Muscle of leg (tissue), 11 donors: Measurements from ENCODE around the gene APBA2. TPM values are rescaled to one million over a fixed set of nuclear protein-coding genes. Genes with fewer than 3 reads are reported as not detected.
"Not testable (repeated sequence)": the region's sequence is repeated elsewhere in the genome, so short reads cannot be mapped to it uniquely, and the experiment has no call there.

Source experiments
- DNase-seq: peaks from one replicate; pipeline ENCODE4 v3.0.0; 2013
- H3K27ac ChIP-seq: one replicate; pipeline ENCODE4 v1.5.1; 2013; ENCODE audit warnings: mild to moderate bottlenecking, low read length, control low read depth
- H3K27me3 ChIP-seq: one replicate; pipeline ENCODE4 v1.6.1; 2013; ENCODE audit warnings: low read length; ENCODE audit not compliant: control insufficient read depth, insufficient read depth
- H3K36me3 ChIP-seq: one replicate; pipeline ENCODE4 v1.6.1; 2013; ENCODE audit warnings: low read length; ENCODE audit not compliant: control insufficient read depth, insufficient read depth
- H3K4me1 ChIP-seq: one replicate; pipeline ENCODE4 v1.6.1; 2013; ENCODE audit warnings: low read length; ENCODE audit not compliant: control insufficient read depth, insufficient read depth
- H3K4me3 ChIP-seq: one replicate; pipeline ENCODE4 v1.5.1; 2013; ENCODE audit warnings: low read length, control low read depth
- H3K9me3 ChIP-seq: replicated peaks from 2 replicates; pipeline ENCODE4 v1.6.1; 2013; ENCODE audit warnings: low read depth, low read length; ENCODE audit not compliant: control insufficient read depth
- WGBS: methylation state at CpG from one replicate; pipeline ENCODE4 v1.1.5; 2013; ENCODE audit warnings: missing lambda C conversion rate; ENCODE audit not compliant: insufficient coverage; 5-methylcytosine and 5-hydroxymethylcytosine counted together
- polyA plus RNA-seq, 8 donors: library from polyadenylated mRNA; unstranded; fragments of 120-200 nt; gene quantifications; one replicate each; pipeline versions ENCODE4 v1.2.1 to v1.2.3, GENCODE V29; 2013; ENCODE audit warnings: inconsistent platforms in 1 of 8, low replicate concordance in 1 of 8; ENCODE audit not compliant: insufficient read length in 8 of 8, insufficient read depth in 1 of 8
- total RNA-seq: library from RNA; stranded (reverse); fragments of 120-200 nt; gene quantifications from one replicate; pipeline ENCODE4 v1.2.4, GENCODE V29; 2013

APBA2 gene
- total and polyA plus RNA-seq, 9 donors: 4.0 to 9.7 (median 5.7) TPM

DNA sequence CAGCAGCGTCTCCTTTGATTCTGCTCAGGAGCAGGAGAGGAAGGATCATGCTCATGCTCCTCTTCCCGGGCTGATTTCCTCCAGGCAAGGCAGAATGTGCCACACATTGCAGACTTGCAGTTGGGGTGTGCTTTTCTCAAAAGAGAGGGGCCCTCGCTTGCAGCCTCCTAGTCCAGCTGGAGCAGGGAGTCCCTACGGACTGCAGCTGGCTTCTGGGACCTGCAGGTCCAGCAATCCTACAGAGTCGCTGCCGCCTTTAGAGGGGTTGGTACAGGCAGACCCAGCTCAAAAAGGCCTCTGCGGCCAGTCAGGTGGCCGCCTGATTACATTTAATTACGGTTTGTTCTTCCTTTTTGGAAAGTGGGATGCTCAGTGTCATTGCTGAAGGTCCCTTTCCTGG, 210.0 kb downstream of the APBA2 start:
- no peak for DNase-seq
- no peaks in the 10 kb centered on the region for H3K4me1 ChIP-seq
- WGBS: 86% methylated on average over 9 of the region's 9 CpGs

DNA sequence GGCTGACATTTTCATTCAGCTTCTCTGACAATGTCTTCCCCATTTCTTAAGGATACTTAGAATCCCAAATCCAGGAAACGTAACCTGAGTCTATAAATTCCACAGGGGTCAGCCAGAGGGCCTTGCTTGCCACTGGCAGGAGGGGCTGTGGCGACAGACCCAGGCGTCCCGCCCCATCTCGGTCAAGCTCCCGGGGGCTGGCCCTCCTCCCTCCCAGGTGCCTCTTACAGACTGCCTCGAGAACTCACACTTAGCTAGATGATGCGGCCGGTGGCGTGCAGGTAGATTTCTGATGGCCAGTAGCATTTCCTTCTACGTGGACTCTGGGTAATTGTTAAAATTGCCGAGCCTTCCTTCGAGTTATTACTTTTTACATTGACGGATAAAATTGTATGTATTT, 211.4 kb downstream of the APBA2 start:
- no peaks in the 10 kb centered on the region for H3K27me3 ChIP-seq
- H3K4me3 ChIP-seq: no peak overlapping the region
- no peaks in the 10 kb centered on the region for H3K36me3 ChIP-seq
- no peaks in the 10 kb centered on the region for H3K4me1 ChIP-seq
- no peak for DNase-seq
- 62% methylated on average over 4 of the region's 14 CpGs for WGBS
- no peak overlapping the region for H3K27ac ChIP-seq
- H3K9me3 ChIP-seq: no peaks in the 10 kb centered on the region

More for the DNA sequence above, 210.0 kb downstream of the APBA2 start:
- Histone ChIP-seq H3K36me3 (no peaks in the 10 kb centered on the region), H3K27me3 (no peaks in the 10 kb centered on the region), H3K9me3 (no peaks in the 10 kb centered on the region), H3K4me3 (no peak overlapping the region), H3K27ac (no peak overlapping the region)

DNA sequence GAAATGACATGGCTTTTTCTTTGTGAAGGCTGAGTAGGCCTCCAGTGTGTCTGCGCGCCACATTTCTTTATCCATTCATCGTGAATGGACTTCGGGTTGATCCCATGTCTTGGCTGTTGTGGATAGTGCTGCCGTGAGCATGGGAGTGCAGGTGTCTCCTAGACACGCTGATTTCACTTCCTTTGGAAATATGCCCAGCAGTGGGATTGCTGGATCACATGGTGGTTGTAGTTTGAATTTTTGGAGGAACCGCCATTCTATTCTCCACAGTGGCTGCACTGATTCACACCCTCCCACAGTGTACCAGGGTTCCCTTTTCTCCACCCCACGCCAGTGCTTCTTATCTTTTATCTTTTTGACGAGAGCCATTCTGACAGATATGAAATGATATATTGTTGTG, 212.2 kb downstream of the APBA2 start:
- Histone ChIP-seq H3K27ac (no peak overlapping the region), H3K4me1 (no peaks in the 10 kb centered on the region), H3K36me3 (no peaks in the 10 kb centered on the region), H3K27me3 (no peaks in the 10 kb centered on the region), H3K9me3 (no peaks in the 10 kb centered on the region), H3K4me3 (no peak overlapping the region)
- WGBS: 80% methylated on average over 4 of the region's 9 CpGs
- DNase-seq: no peak

DNA sequence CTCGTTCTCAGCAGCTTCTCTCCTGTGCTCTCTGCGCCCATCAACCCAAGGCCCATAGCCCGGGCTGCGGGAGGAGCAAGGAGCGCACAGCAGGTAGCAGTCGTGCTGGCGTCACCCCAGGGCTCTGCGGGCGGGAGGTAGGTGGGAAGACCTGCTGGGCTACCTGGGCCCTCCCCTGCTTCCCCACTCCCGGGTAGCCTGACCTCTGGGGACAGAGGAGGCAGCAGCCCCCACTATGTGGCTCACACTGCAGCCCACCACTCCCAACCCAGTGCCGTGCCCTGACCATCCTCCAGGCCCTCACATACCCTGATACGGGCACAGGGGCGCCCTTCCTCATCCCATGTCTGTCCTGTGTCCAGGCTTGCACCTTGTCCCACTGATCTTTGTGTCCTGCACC, 212.9 kb downstream of the APBA2 start:
- 94% methylated on average over 10 of the region's 13 CpGs for WGBS
- Histone ChIP-seq H3K27me3 (no peaks in the 10 kb centered on the region), H3K9me3 (no peaks in the 10 kb centered on the region), H3K36me3 (no peaks in the 10 kb centered on the region), H3K4me3 (no peak overlapping the region), H3K4me1 (peaks cover 5% of the 10 kb centered on the region), H3K27ac (no peak overlapping the region)
- DNase-seq: no peak

DNA sequence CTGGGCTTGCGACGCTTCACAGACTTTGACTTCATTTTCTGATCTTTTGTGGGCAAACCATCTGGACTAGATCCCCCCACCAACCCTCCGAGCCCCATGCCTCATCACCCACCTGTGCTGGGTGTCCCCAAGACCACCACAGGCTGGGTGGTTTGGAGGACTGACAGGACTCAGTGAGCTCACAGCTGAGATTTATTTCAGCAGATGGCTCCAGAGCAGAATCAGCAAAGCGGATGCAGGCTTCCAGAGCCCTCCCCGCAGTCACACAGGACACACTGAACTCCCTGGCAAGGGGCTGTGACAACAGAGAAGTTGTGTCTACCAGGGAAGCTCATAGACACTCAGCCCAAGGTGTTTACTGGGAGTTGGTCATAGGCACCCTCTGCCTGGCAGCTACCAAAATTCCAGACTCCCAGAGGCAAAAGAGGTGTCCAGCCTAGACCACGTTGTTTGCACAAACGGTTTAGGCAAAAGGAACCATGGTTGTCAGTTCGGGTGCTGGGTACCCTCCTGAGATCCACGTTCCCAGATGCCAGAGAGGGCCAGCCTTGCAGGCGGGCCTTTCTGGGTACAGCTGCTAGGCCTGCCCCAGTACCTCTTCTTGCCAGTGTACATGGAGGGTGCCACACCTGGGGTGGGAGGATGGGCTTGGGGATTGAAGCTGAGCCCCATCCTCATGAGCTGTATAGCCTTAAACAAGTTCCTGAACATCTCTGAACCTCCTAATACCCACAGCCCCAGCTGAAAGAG, 213.5 kb downstream of the APBA2 start:
- H3K4me3 ChIP-seq: no peak overlapping the region
- DNase-seq: no peak
- H3K27ac ChIP-seq: no peak overlapping the region
- H3K27me3 ChIP-seq: no peaks in the 10 kb centered on the region
- H3K9me3 ChIP-seq: no peaks in the 10 kb centered on the region
- no peaks in the 10 kb centered on the region for H3K36me3 ChIP-seq
- peaks cover 11% of the 10 kb centered on the region for H3K4me1 ChIP-seq
- whole genome bisulfite sequencing: 96% methylated on average over 8 of the region's 10 CpGs

DNA sequence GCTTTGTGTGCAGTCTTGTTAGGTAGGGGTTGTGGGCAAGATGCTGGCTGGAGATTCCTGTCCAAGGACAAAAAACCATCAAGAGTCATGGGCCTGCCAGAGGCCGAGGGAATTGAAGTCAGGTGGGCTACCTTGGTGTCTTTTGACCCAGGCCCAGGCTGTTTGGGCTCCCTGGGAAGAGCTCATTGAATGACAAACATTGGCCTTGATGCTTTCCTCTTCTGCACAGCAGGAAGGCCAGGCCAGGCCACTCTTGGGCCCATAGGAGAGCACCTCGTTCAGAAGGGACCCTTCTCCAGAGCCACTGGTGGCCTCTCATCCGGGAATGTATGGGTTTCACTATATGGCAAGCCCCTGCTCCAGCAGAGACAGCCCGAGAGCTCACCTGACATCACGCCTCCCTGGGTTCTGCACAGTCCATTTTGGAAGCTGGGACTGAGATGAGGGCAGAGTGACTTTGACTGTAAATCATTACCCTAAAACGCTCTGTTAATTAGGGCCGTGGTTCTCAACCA, 214.8 kb downstream of the APBA2 start:
- Histone ChIP-seq H3K9me3 (no peaks in the 10 kb centered on the region), H3K4me3 (no peak overlapping the region), H3K27me3 (no peaks in the 10 kb centered on the region), H3K27ac (no peak overlapping the region), H3K4me1 (peaks cover 15% of the 10 kb centered on the region), H3K36me3 (no peaks in the 10 kb centered on the region)
- 85% methylated on average over 4 of the region's 7 CpGs for WGBS
- no peak for DNase-seq

DNA sequence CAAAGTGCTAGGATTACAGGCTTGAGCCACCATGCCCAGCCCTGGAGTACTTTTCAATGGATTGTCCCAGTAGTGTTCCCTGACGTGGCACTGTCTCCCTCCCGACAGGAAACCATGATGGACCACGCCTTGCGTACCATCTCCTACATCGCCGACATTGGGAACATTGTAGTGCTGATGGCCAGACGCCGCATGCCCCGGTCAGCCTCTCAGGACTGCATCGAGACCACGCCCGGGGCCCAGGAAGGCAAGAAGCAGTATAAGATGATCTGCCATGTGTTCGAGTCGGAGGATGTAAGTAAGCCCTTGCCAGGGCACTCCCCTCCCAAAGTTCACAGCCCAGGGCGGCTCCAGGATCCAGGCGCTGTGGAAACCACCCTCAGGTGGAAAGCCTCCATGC, 215.7 kb downstream of the APBA2 start:
- no peak for DNase-seq
- Histone ChIP-seq H3K27me3 (no peaks in the 10 kb centered on the region), H3K9me3 (no peaks in the 10 kb centered on the region), H3K27ac (no peak overlapping the region), H3K4me3 (no peak overlapping the region), H3K36me3 (no peaks in the 10 kb centered on the region), H3K4me1 (peaks cover 15% of the 10 kb centered on the region)
- 96% methylated on average over 12 of the region's 16 CpGs for WGBS

DNA sequence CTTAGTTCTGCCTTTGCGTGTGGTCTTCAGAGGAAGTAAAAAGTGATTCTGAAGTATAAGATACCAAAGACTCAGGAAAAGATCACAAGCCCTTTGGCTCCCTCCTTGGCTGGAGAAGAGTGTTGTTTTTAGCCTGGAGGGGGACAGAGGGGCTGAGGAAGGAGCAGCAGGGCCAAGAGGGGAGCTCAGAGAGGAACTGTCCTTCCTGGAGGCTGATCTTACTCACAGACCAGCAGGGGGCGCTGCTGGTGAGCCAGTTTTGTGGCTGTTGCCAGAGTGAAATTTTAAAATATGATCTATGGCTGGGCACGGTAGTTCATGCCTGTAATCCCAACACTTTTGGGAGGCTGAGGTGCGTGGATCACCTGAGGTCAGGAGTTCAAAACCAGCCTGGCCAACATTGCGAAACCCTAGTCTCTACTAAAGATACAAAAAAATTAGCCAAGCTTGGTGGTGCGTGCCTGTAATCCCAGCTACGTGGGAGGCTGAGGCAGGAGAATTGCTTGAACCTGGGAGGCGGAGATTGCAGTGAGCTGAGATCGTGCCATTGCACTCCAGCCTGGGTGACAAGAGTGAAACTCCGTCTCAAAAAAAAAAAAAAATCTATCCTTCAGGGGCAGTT, 216.5 kb downstream of the APBA2 start:
- not testable (repeated sequence) for H3K9me3 ChIP-seq, H3K36me3 ChIP-seq, H3K27ac ChIP-seq, H3K4me3 ChIP-seq, H3K27me3 ChIP-seq
- 70% methylated on average over 6 of the region's 10 CpGs for WGBS
- peak; percentile 30 for DNase-seq
- peaks cover 15% of the 10 kb centered on the region for H3K4me1 ChIP-seq

DNA sequence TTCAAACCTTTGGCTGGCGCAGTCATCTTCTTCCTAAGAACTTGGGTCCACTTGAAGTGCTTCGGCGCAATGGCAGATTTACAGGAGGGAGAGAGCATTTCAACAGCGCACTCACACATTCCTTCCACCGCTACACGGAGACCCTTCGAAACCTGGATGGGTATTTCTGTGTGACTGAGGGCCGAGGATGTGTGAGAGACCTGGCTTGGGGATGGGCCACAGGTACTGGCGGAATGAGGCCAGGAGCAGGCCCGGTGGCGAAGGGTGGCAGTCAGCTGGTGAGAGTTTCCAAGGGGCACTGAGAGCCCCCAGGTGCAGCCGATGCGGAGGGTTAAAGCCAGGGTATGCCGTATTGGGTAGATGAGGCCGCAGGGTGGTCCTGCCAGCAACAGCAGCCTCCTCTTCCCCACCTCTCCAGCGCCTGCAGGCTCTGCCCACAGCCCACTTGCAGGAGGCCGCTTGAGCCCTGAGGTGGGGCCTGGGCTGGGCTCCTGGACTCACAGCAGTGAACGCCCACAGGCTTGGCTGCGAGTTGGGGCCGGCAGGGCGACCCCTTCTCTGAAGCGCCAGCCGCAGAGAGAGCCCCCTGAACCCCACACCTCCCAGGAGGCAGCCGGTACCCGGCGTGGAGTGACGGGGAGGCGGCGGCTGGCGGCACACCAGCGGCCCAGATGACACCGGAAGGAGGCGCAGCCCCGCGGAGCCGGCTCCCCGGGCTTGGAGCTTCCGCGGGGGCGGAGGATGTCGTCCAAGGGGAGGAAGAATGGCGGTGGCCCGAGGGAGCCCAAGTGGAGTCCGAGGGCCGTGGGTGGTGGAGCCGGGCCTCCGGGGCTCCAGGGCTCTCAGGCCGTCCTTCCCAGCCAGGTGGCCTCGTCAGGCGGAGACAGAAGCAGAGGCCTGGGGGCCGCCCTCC, 217.4 kb downstream of the APBA2 start:
- Histone ChIP-seq H3K36me3 (no peaks in the 10 kb centered on the region), H3K27ac (no peak overlapping the region), H3K4me1 (peaks cover 15% of the 10 kb centered on the region), H3K27me3 (no peaks in the 10 kb centered on the region), H3K9me3 (no peaks in the 10 kb centered on the region), H3K4me3 (peak overlapping the region; percentile 36)
- WGBS: 14% methylated on average over 39 of the region's 51 CpGs
- DNase-seq: no peak
